ENCODE data around the gene MAGI3. TPM values are rescaled to one million over a fixed set of nuclear protein-coding genes. Genes with fewer than 3 reads are reported as not detected.
A peak's percentile ranks its signal among the peaks of the same experiment; 100 is the strongest.

The MAGI3 gene
- total and polyA plus RNA-seq, 2 of the 13 experiments (the other 11 are each of a cell fraction or from before 2014, with no cell fraction given), result 4.0 to 11.8 TPM

DNA sequence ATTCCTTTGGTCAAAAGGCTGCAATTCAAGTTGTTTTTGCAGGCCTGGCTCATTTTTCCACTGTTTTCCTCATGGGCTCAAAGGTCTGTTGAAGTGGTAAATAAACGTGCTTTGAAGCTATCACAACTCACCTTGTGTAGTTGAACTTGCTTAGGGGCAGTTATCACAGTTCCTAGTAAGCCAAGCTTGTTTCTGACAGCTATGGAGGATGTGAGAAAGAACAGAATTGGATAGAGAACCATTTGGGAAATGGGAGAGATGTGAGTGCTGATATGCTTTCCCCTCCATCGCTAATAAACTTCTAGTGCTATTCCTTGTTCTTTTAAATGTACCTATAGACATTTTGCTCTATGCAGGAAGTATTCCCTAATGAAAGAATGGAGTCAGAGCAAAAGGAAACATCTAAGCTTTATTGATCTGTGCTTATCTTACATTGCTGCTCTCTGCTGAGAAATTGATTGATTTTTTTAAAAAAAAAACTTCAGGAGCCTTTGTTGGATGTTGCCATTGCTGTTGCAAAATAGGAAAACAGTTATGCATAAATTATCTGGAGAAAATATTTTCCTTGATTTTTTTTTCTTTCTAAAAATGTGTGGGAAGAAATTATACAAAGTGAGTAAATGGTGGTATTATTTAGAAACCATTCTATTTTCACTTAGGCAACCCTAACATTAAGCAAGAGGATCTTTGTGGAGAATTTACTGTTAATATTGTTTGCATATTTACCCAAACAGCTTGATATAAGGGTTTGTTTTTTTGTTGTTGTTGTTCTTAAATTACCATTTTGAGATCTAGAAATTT is 118.2 kb downstream of the MAGI3 start (continued):
- no peak for TF ChIP-seq CHCHD3 (CRISPR knock-in tag; IDR thresholded peaks at IDR 0.05)
- peak; percentile 90 for TF ChIP-seq ZNF614 (CRISPR knock-in tag; IDR thresholded peaks at IDR 0.05; ENCODE audit: borderline replicate concordance)
- TF ChIP-seq, protein P1, sequence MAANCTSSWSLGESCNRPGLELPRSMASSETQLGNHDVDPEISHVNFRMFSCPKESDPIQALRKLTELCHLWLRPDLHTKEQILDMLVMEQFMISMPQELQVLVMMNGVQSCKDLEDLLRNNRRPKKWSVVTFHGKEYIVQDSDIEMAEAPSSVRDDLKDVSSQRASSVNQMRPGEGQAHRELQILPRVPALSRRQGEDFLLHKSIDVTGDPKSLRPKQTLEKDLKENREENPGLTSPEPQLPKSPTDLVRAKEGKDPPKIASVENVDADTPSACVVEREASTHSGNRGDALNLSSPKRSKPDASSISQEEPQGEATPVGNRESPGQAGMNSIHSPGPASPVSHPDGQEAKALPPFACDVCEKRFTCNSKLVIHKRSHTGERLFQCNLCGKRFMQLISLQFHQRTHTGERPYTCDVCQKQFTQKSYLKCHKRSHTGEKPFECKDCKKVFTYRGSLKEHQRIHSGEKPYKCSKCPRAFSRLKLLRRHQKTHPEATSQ (CRISPR knock-in tag; IDR thresholded peaks at IDR 0.05; ENCODE audit: borderline replicate concordance), result no peak
- TF ChIP-seq, protein P2, sequence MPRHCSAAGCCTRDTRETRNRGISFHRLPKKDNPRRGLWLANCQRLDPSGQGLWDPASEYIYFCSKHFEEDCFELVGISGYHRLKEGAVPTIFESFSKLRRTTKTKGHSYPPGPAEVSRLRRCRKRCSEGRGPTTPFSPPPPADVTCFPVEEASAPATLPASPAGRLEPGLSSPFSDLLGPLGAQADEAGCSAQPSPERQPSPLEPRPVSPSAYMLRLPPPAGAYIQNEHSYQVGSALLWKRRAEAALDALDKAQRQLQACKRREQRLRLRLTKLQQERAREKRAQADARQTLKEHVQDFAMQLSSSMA (CRISPR knock-in tag; IDR thresholded peaks at IDR 0.05), result no peak
- no peak for TF ChIP-seq IKZF1 (IDR thresholded peaks at IDR 0.05)
- TF ChIP-seq EHMT2 (IDR thresholded peaks at IDR 0.05; ENCODE audit: borderline replicate concordance, low read depth, low read length), result 0 out of 2 replicates have a peak, but pooled peaks have one; percentile 26
- TF ChIP-seq CHD4 (IDR thresholded peaks at IDR 0.05; ENCODE audit: borderline replicate concordance, low read length), result peak; percentile 62; the same call in 1 of the 2 replicates
- no peak for TF ChIP-seq ZNF354B (CRISPR knock-in tag; IDR thresholded peaks at IDR 0.05)
- TF ChIP-seq ZBED4 (CRISPR knock-in tag; IDR thresholded peaks at IDR 0.05; ENCODE audit: borderline replicate concordance), result no peak
- no peak for TF ChIP-seq ZNF383 (CRISPR knock-in tag; IDR thresholded peaks at IDR 0.05; ENCODE audit: borderline replicate concordance)
- TF ChIP-seq AGO1 (IDR thresholded peaks at IDR 0.05; ENCODE audit: low read depth, low read length, poor library complexity, severe bottlenecking), result no peak
- TF ChIP-seq ZNF230 (CRISPR knock-in tag; IDR thresholded peaks at IDR 0.05), result no peak
- peak; percentile 76 for TF ChIP-seq ZNF264 (CRISPR knock-in tag; IDR thresholded peaks at IDR 0.05)
- 0 out of 2 replicates have a peak, but pooled peaks have one; percentile 30 for TF ChIP-seq ZSCAN29 (CRISPR knock-in tag; conservative IDR thresholded peaks at IDR 0.05)
- no peak for TF ChIP-seq ZNF12 (CRISPR knock-in tag; IDR thresholded peaks at IDR 0.05)
- TF ChIP-seq RBM22 (optimal IDR thresholded peaks at IDR 0.05; ENCODE audit: low read length), result no peak
- TF ChIP-seq ZNF781 (CRISPR knock-in tag; IDR thresholded peaks at IDR 0.05; ENCODE audit: borderline replicate concordance, not compliant biosample characterization), result no peak
- no peak for TF ChIP-seq EEA1 (CRISPR knock-in tag; IDR thresholded peaks at IDR 0.05; ENCODE audit: borderline replicate concordance)
- TF ChIP-seq PHB2 (IDR thresholded peaks at IDR 0.05; ENCODE audit: partially characterized antibody), result no peak
- no peak for TF ChIP-seq SRSF1 (optimal IDR thresholded peaks at IDR 0.05; ENCODE audit: low read depth, low read length)
